Melanocyte of skin (primary cell): ENCODE data around the gene CAPN10. TPM values are rescaled to one million over a fixed set of nuclear protein-coding genes. Genes with fewer than 3 reads are reported as not detected.

Experiments
- total RNA-seq, 2 donors: library from RNA; depleted of rRNA; stranded (reverse); fragments of >200 nt; gene quantifications; 2 replicates each; pipeline ENCODE4 v1.2.3, GENCODE V29; 2012

Gene CAPN10, protein sequence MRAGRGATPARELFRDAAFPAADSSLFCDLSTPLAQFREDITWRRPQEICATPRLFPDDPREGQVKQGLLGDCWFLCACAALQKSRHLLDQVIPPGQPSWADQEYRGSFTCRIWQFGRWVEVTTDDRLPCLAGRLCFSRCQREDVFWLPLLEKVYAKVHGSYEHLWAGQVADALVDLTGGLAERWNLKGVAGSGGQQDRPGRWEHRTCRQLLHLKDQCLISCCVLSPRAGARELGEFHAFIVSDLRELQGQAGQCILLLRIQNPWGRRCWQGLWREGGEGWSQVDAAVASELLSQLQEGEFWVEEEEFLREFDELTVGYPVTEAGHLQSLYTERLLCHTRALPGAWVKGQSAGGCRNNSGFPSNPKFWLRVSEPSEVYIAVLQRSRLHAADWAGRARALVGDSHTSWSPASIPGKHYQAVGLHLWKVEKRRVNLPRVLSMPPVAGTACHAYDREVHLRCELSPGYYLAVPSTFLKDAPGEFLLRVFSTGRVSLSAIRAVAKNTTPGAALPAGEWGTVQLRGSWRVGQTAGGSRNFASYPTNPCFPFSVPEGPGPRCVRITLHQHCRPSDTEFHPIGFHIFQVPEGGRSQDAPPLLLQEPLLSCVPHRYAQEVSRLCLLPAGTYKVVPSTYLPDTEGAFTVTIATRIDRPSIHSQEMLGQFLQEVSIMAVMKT
- total RNA-seq, result 10 to 100 TPM; 15.7 to 17.9 TPM

DNA sequence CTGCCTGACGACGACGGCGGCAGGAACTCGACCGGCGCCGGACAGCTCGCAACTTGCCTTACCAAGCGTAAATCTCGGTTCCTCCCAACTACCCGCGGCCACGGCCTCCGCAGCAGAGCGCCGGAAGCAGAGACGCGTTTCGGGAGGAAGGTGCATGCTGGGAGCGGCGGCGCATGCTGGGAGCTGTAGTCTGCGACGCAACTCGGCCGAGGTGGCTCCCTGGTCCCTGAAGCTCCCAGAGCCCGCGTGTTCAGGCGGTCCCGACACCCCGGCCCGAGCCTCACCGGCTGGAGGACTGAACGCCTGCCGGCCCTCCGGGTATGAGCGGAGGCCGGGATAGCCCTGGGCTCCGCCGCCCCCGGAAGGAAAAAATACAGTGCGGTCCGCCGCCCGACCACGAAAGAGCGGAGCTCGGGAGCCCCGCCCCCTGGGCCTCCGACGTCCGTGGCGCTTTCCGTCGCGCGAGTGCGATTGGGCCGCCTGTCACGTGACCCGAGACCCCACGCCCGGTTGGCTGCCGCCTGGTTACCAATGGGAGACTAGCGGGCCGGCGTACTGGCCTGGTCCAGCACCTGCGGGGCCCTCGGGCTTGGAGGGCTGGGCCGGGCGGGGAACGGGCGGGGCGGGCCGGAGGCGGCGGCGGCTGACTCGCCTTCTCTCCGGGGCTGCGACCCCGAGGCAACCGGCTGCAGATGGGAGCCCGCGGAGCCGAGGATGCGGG lies at the start of gene CAPN10:
CAPN10 (plus strand) TSS at position 537 of the 721 bp plus-strand sequence; CDS start at position 715, 178 bp downstream.

DNA sequence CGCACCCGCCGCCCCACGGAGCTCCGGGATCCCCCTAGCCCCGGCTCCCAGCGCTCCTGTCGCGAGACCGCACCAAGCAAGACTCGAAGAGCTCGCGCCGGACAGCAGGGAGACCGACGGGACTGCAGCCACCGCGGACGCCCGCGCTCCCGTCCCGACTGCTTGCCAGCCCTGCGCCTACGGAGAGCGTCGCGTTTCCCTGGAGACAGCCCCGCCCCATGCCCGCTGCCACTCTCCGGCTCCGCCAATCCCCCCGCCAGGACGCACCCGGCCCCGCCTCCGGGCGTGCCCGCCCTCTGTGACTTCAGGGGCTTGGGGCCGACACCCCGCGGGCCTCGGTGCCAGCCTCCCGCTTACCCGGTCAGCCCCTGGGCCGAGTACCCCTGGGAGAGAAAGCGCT lies 28.7 kb upstream of the CAPN10 start, which contains the start of gene ANKMY1:
ANKMY1 (minus strand) TSS at position 181 of the 400 bp plus-strand sequence. CDS start 653 bp downstream, outside the sequence.

DNA sequence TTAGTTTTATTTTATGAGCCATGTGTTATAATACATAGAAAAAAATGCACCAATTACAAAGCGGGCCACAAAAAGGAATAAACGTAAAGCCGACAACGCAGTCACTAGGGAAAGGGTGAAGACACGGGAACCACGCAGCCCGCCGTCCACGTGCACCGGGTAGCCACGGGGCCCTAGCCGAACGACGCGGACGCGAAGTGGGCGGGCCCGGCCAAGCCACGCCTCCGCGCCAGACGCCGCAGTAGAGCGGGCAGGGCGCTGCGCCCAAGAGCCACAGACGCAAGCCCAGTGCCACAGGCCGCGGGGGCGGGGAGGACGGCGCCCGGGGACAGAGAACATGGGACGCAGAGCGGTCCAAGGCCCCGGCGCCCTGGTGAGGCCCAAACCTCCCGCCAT lies 26.5 kb upstream of the CAPN10 start, which contains the start of gene DUSP28:
DUSP28 (plus strand) TSS at position 274 of the 396 bp plus-strand sequence. CDS start 328 bp downstream, outside the sequence.

DNA sequence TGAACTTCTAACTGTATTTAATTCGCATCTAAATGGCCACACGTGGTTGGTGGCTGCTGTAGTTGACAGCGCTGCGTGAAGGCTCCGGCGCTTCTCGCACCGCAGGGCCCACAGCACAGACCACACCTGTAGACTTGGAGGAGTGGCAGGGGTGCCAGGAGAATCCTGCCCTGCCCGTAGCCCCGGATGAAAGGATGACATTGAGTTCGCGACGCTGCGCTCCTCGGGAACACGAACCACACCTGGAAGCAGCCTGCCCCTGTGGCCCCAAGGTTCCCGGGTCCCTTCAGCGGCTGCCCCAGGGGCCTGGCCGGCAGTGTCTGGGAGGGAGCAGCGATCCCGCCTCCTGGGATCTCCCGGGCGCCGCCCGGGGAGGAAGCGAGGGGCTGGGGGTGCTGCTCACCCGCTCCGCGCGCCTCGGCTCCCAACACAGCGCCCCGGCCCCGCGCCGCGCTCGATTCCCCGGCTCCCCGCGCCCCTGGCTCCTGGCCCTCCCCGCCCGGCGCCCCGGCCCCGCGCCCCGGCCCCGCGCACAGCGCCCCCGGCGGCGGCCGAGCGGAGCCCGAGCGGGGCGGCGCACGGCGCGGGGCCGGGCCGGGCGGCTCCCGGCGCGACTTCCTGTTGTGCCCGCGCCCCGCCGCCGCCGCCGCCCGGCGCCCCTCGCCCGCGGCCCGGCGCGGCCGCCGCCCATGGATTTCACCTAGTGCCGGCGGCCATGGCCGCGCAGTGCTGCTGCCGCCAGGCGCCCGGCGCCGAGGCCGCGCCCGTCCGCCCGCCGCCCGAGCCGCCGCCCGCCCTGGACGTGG lies 18.5 kb upstream of the CAPN10 start, which contains the start of gene RNPEPL1:
RNPEPL1 (plus strand) TSS at position 613 of the 806 bp plus-strand sequence; CDS start at position 716, 103 bp downstream.

DNA sequence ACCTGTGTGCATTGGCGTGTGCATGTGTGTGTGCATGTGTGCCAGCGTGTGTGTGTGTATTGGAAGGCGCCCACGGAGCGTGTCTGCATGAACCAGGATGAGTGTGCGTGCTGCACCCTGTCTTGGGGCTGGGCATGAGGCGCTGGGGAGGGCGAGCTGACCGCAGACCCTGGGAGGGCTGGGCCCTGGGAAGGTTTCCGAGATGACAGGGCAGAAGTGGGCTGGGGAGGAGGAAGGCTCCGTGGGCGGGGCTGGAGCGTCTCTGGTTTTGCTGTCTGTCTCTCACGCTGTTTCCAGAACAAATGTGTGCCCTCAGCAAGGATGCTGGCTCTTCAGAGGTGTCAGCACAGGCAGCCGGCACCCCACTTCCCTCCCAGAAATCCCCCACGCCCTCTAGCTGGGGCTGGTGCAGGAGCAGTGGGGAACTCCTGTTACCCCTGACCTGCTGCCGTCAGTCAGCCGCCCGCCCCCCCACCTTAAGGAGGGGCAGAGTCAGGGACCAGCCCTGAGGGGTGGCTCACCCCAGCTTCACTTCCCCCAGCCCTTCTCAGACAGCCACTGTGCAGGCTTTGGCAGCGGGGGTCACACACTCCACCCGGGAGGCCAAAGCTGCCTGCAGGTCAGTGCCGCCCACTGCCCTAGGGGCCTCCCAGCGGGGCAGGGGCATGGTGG lies 38.6 kb downstream of the CAPN10 start, which contains the start of gene GPR35:
GPR35 (plus strand) TSS at position 531 of the 672 bp plus-strand sequence. CDS start 4,473 bp downstream, outside the sequence.

Other genes starting within 250 kb of the CAPN10 start
- gene GPC1, start 151.1 kb upstream of the CAPN10 start, total RNA-seq, result 10 to 100 TPM; 20.0 to 29.6 TPM
- gene ANKMY1, start 28.7 kb upstream of the CAPN10 start, total RNA-seq, result 1 to 10 TPM; 4.7 to 6.2 TPM
- 1 to 10 TPM; 1.7 to 5.5 TPM for gene DUSP28, start 26.4 kb upstream of the CAPN10 start, total RNA-seq
- 10 to 100 TPM; 18.6 to 18.9 TPM for gene RNPEPL1, start 18.2 kb upstream of the CAPN10 start, total RNA-seq
- under 1 TPM; under 0.01 to 0.34 TPM for gene GPR35, start 38.7 kb downstream of the CAPN10 start, total RNA-seq
- not detected for gene AQP12B, start 96.2 kb downstream of the CAPN10 start, total RNA-seq
- gene AQP12A, start 105.1 kb downstream of the CAPN10 start, total RNA-seq, result not detected
- gene KIF1A, start 233.5 kb downstream of the CAPN10 start, total RNA-seq, result 1 to 10 TPM in 1 of 2 donors, under 1 TPM in 1; 0.33 to 1.0 TPM